NB4 (cell line): ENCODE measurements around the gene CREB3L2.

Source experiments
- MAX ChIP-seq: IDR thresholded peaks from 2 replicates; pipeline ENCODE4 v1.6.1; 2011; ENCODE audit warnings: low read depth, low read length
- POLR2A ChIP-seq: IDR thresholded peaks from 2 replicates; pipeline ENCODE4 v1.6.1; 2011; ENCODE audit warnings: mild to moderate bottlenecking; ENCODE audit not compliant: insufficient read length; ENCODE audit errors: extremely low read depth
- TF ChIP-seq, protein P1 (sequence below): IDR thresholded peaks from one replicate; pipeline ENCODE4 v1.5.1; 2012; ENCODE audit warnings: low read depth, low read length

DNA sequence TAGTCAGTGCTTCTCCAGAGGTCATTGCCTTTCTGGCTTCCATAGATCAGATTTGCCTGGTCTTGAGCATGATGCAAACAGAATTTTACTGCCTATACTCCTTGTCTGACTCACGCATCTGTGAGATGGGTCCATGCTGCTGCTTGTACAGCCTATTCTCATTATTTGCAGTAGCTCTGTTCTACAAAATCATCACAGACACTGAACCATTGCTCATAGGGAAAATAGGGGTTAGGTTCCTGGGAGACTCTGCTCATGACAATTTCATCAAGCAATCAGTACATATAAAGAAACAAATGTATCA lies 7.4 kb upstream of the CREB3L2 start:
- TF ChIP-seq, protein P1, sequence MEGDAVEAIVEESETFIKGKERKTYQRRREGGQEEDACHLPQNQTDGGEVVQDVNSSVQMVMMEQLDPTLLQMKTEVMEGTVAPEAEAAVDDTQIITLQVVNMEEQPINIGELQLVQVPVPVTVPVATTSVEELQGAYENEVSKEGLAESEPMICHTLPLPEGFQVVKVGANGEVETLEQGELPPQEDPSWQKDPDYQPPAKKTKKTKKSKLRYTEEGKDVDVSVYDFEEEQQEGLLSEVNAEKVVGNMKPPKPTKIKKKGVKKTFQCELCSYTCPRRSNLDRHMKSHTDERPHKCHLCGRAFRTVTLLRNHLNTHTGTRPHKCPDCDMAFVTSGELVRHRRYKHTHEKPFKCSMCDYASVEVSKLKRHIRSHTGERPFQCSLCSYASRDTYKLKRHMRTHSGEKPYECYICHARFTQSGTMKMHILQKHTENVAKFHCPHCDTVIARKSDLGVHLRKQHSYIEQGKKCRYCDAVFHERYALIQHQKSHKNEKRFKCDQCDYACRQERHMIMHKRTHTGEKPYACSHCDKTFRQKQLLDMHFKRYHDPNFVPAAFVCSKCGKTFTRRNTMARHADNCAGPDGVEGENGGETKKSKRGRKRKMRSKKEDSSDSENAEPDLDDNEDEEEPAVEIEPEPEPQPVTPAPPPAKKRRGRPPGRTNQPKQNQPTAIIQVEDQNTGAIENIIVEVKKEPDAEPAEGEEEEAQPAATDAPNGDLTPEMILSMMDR, result no peak
- TF ChIP-seq MAX (no peak), POLR2A (no peak)
